KMS-11 (cell line): Measurements from ENCODE around the gene KRT26.

Source experiments
- H2AFZ ChIP-seq: fragments of 200-600 bp; sonication (generic); 2 replicates; pipeline ENCODE4 v1.6.1; 2016; ENCODE audit warnings: antibody characterized with exemption, mixed run types, low read depth
- H3K27ac ChIP-seq: fragments of 200-600 bp; sonication (generic); 2 replicates; pipeline ENCODE4 v1.6.1; 2016; ENCODE audit warnings: mild to moderate bottlenecking, mixed run types
- H3K27me3 ChIP-seq: fragments of 200-600 bp; sonication (generic); 2 replicates; pipeline ENCODE4 v1.6.1; 2017; ENCODE audit warnings: mild to moderate bottlenecking, low read depth, mixed run types, moderate library complexity; ENCODE audit not compliant: insufficient read depth
- H3K36me3 ChIP-seq: fragments of 200-600 bp; sonication (generic); 2 replicates; pipeline ENCODE4 v1.6.1; 2017; ENCODE audit warnings: mild to moderate bottlenecking, mixed run types; ENCODE audit not compliant: insufficient read depth
- H3K4me1 ChIP-seq: fragments of 200-600 bp; sonication (generic); 2 replicates; pipeline ENCODE4 v1.6.1; 2016; ENCODE audit warnings: mild to moderate bottlenecking, low read depth, mixed run types; ENCODE audit not compliant: poor library complexity, severe bottlenecking
- H3K4me2 ChIP-seq: fragments of 200-600 bp; sonication (generic); 2 replicates; pipeline ENCODE4 v1.7.0; 2016; ENCODE audit warnings: mild to moderate bottlenecking, mixed run types
- H3K4me3 ChIP-seq: fragments of 200-600 bp; sonication (generic); IDR thresholded peaks from 2 replicates; pipeline ENCODE4 v1.6.1; 2017; ENCODE audit warnings: low read depth, low read length, mixed read lengths; ENCODE audit not compliant: insufficient read depth
- H3K79me2 ChIP-seq: fragments of 200-600 bp; sonication (generic); 2 replicates; pipeline ENCODE4 v1.6.1; 2016; ENCODE audit warnings: low read depth, mixed run types; ENCODE audit not compliant: insufficient read depth
- H3K9ac ChIP-seq: fragments of 200-600 bp; sonication (generic); 2 replicates; pipeline ENCODE4 v1.6.1; 2016; ENCODE audit warnings: mild to moderate bottlenecking, mixed run types
- H4K20me1 ChIP-seq: fragments of 200-600 bp; sonication (generic); 2 replicates; pipeline ENCODE4 v1.6.1; 2016; ENCODE audit warnings: mild to moderate bottlenecking, mixed run types; ENCODE audit not compliant: insufficient read depth
- TF ChIP-seq, protein P1 (sequence below): fragments of 200-600 bp; sonication (generic); conservative IDR thresholded peaks from 2 replicates; pipeline ENCODE4 v1.6.1; 2017; ENCODE audit warnings: low read depth, mild to moderate bottlenecking, antibody characterized with exemption, low read length, moderate library complexity, mixed read lengths

KRT26 gene

DNA sequence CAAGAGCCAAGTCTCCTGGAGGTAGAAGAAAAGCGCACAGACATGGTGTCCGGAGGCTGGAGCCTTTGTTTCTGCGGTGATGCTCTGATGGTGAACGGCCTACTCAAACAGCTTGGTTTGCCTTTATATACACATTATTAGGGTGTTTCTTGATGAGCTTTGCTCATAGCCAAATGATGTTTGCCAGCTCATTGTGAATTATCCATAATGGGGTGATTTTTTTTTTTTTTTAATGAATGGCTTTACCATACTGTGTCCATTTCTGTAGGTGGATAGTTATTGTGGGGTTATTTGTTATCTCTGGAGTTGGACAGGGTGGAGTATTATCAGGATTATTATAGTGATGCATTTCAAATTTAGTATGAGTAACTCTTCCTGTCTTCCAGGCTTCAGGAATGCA, 10.4 kb upstream of the KRT26 start, which contains the start of gene KRT27:
TSS of gene KRT27 (minus strand) at position 101 of the 400 bp plus-strand sequence. CDS start at position 44, 57 bp downstream.
- Histone ChIP-seq H3K4me2 (no peak within 1 kb of the TSS), H3K4me1 (no peaks in the 10 kb centered on the region), H3K36me3 (no peaks in the 10 kb centered on the region), H3K79me2 (no peaks in the 10 kb centered on the region), H3K27ac (no peak within 1 kb of the TSS), H3K9ac (no peak within 1 kb of the TSS), H2AFZ (no peak within 1 kb of the TSS), H4K20me1 (no peaks in the 10 kb centered on the region), H3K27me3 (no peaks in the 10 kb centered on the region), H3K4me3 (no peak within 1 kb of the TSS)
- TF ChIP-seq, protein P1, sequence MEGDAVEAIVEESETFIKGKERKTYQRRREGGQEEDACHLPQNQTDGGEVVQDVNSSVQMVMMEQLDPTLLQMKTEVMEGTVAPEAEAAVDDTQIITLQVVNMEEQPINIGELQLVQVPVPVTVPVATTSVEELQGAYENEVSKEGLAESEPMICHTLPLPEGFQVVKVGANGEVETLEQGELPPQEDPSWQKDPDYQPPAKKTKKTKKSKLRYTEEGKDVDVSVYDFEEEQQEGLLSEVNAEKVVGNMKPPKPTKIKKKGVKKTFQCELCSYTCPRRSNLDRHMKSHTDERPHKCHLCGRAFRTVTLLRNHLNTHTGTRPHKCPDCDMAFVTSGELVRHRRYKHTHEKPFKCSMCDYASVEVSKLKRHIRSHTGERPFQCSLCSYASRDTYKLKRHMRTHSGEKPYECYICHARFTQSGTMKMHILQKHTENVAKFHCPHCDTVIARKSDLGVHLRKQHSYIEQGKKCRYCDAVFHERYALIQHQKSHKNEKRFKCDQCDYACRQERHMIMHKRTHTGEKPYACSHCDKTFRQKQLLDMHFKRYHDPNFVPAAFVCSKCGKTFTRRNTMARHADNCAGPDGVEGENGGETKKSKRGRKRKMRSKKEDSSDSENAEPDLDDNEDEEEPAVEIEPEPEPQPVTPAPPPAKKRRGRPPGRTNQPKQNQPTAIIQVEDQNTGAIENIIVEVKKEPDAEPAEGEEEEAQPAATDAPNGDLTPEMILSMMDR: no peak

DNA sequence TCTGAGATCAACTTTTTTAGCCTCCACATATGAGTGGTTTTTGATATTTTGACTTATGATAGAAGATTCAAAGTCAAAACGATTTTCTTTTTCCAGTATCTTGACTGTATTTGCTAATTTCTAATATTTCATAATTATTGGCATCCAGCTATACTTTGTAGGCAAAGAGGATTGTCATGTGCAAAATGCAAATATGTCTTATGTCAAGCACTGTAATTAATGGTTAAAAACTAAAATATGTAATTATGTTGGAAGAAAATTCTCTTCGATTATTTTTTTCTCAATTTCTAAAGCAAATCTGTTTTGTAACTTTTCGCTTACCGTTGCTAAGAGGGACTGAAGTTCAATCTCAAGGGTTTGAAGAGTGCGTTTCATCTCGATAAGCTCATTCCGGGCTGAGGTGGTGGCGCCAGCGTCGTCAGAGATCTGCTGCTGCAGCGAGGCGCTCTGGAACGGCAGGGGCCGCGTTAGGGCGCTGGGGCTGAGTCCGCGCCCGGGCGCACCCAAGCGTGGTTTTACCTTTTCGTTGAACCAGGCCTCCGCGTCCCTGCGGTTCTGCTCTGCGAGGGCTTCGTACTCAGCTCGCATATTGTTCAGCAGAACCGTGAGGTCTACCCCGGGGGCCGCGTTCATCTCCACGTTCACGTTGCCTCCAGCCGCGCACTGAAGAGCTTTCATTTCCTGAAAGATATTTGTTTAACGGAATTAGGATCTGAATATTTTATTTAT, 7.3 kb upstream of the KRT26 start:
- Histone ChIP-seq H3K27me3 (no peaks in the 10 kb centered on the region), H3K4me2 (no peak overlapping the region), H3K27ac (no peak overlapping the region)

DNA sequence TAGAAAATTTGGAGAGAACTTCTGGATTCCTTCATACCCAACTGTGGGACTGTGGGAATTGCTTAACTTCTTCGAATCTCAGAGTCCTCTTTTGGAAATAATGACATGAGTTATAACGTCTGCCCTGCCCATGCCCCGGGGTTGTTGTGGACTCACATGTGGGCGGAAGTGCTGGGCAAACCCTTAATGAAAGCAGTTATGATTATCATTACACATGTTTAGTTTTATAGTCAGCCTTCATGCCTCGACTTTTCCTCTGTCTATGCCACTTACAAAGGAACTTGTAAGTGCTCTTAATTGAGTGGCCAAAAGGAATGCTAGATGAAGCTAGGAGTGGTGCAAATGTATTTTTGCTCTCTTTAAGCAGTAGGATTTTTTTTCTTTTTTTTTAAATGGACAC, 6.5 kb upstream of the KRT26 start:
- no peak overlapping the region for H2AFZ ChIP-seq
- H3K4me1 ChIP-seq: no peaks in the 10 kb centered on the region
- no peaks in the 10 kb centered on the region for H3K27me3 ChIP-seq
- H3K4me2 ChIP-seq: no peak overlapping the region
- H3K79me2 ChIP-seq: no peaks in the 10 kb centered on the region
- H3K27ac ChIP-seq: no peak overlapping the region
- no peaks in the 10 kb centered on the region for H3K36me3 ChIP-seq
- no peaks in the 10 kb centered on the region for H4K20me1 ChIP-seq
- no peak overlapping the region for H3K4me3 ChIP-seq
- TF ChIP-seq, protein P1: no peak
- H3K9ac ChIP-seq: no peak overlapping the region

More for the DNA sequence above, 7.3 kb upstream of the KRT26 start:
- Histone ChIP-seq H2AFZ (no peak overlapping the region), H3K36me3 (no peaks in the 10 kb centered on the region), H3K79me2 (no peaks in the 10 kb centered on the region), H3K4me1 (no peaks in the 10 kb centered on the region), H3K4me3 (no peak overlapping the region), H4K20me1 (no peaks in the 10 kb centered on the region), H3K9ac (no peak overlapping the region)
- TF ChIP-seq, protein P1: no peak

DNA sequence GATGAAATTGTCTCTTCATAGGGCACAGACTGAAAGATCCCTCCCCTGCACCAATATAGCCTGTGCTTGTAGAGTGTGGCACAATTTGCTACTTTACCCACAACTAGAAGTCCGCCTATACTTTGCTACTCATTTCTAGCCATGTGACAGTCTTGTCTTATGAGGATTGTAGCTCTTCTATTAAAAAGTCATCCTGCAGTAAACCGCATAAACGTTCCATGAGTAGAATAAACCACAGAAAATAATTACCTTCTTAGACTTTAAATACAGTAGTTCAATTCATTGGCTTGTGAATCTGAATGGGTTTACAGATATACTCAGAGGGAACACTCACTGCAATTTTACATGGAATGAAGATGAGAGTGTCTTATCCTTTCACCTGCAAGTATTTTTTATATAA, 6.0 kb upstream of the KRT26 start:
- no peak overlapping the region for H3K4me3 ChIP-seq
- no peaks in the 10 kb centered on the region for H3K79me2 ChIP-seq
- no peak overlapping the region for H3K27ac ChIP-seq
- H2AFZ ChIP-seq: no peak overlapping the region
- H3K9ac ChIP-seq: no peak overlapping the region
- H3K4me1 ChIP-seq: no peaks in the 10 kb centered on the region
- H3K27me3 ChIP-seq: no peaks in the 10 kb centered on the region
- H3K36me3 ChIP-seq: no peaks in the 10 kb centered on the region
- no peaks in the 10 kb centered on the region for H4K20me1 ChIP-seq
- TF ChIP-seq, protein P1: no peak
- no peak overlapping the region for H3K4me2 ChIP-seq
